HS-5 (cell line): ENCODE data around the gene CRIP1.

ENCODE experiments used
- DNase-seq: peaks from one replicate; pipeline ENCODE4 v3.0.0-alpha.2; 2012; ENCODE audit warnings: low read depth

Gene CRIP1

GRCh38 chr14:105492971-105493871 is 6.5 kb downstream of the CRIP1 start:
- no peak for DNase-seq

- no peak for DNase-seq
Measured at GRCh38 chr14:105493921-105494605, 7.4 kb downstream of the CRIP1 start.

GRCh38 chr14:105494606-105494929 is 7.9 kb downstream of the CRIP1 start:
- no peak for DNase-seq

GRCh38 chr14:105495101-105495989 is 8.7 kb downstream of the CRIP1 start:
- DNase-seq: no peak

- DNase-seq: no peak
Measured at GRCh38 chr14:105495990-105496830, 9.5 kb downstream of the CRIP1 start.

- DNase-seq: no peak
Measured at GRCh38 chr14:105496831-105497591, 10.3 kb downstream of the CRIP1 start.

GRCh38 chr14:105497671-105498429 is 11.2 kb downstream of the CRIP1 start:
- no peak for DNase-seq

- no peak for DNase-seq
Measured at GRCh38 chr14:105498430-105499255, 12.0 kb downstream of the CRIP1 start.

GRCh38 chr14:105499256-105500035 is 12.8 kb downstream of the CRIP1 start:
- DNase-seq: no peak

GRCh38 chr14:105500036-105500725 is 13.5 kb downstream of the CRIP1 start:
- DNase-seq: no peak

GRCh38 chr14:105500726-105501101 is 14.0 kb downstream of the CRIP1 start:
- DNase-seq: no peak

GRCh38 chr14:105501504-105502291 is 15.0 kb downstream of the CRIP1 start:
- DNase-seq: no peak

- no peak for DNase-seq
Measured at GRCh38 chr14:105502446-105503295, 16.0 kb downstream of the CRIP1 start.

- no peak for DNase-seq
Measured at GRCh38 chr14:105503296-105503640, 16.6 kb downstream of the CRIP1 start.

GRCh38 chr14:105503935-105504692 is 17.4 kb downstream of the CRIP1 start:
- DNase-seq: no peak
